Activated T-helper 1 cell treated with anti-CD3 and anti-CD28 coated beads, Interleukin-12 subunit alpha, Interleukin-12 subunit beta, Interleukin-2, Interleukin-4 antibody, amounts not matched to agents 30 ng/mL and 10 ng/mL and 1 ng/mL, durations not matched to agents 14 hours and 24 hours and 36 hours (primary cell): ENCODE measurements around the gene KLHL8. TPM values are rescaled to one million over a fixed set of nuclear protein-coding genes. Genes with fewer than 3 reads are reported as not detected.
A peak's percentile ranks its signal among the peaks of the same experiment; 100 is the strongest.
"Not testable (repeated sequence)": the region's sequence is repeated elsewhere in the genome, so short reads cannot be mapped to it uniquely, and the experiment has no call there.

ENCODE experiments used
- DNase-seq: peaks from one replicate; pipeline ENCODE4 v3.0.0; 2021; ENCODE audit warnings: low spot score
- H3K27ac Mint-ChIP-seq: one replicate; pipeline ENCODE4 v1.8.0; 2021; ENCODE audit warnings: mild to moderate bottlenecking, mixed read lengths
- H3K27me3 Mint-ChIP-seq: one replicate; pipeline ENCODE4 v1.8.0; 2022; ENCODE audit warnings: mild to moderate bottlenecking, moderate library complexity, mixed read lengths; ENCODE audit not compliant: insufficient read depth
- H3K36me3 Mint-ChIP-seq: one replicate; pipeline ENCODE4 v1.8.0; 2021; ENCODE audit warnings: low read depth, mixed read lengths
- H3K4me1 Mint-ChIP-seq: one replicate; pipeline ENCODE4 v1.8.0; 2021; ENCODE audit warnings: low read depth, mixed read lengths
- H3K4me3 Mint-ChIP-seq: one replicate; pipeline ENCODE4 v1.8.0; 2021; ENCODE audit warnings: mild to moderate bottlenecking, moderate library complexity, mixed read lengths
- H3K9me3 Mint-ChIP-seq: one replicate; pipeline ENCODE4 v1.8.0; 2021; ENCODE audit warnings: mixed read lengths
- intact Hi-C: fragments of 100-400 bp; cut with micrococcal nuclease; formaldehyde crosslinking; loops from one replicate; pipeline ENCODE4 v1.15.1; 2024
- total RNA-seq: library from RNA; stranded (reverse); gene quantifications from 2 replicates; pipeline ENCODE4 v1.2.3, GENCODE V29; 2022

Gene KLHL8
- total RNA-seq, 1 donor from 2014 or later = 15.1 TPM

- intact Hi-C loops = loop anchor here (2.0 kb wide), 1 partner anchor 229 kb away; no protein-coding TSS in a partner anchor
- no peak for DNase-seq
- peaks cover 7% of the 10 kb centered on the region for H3K4me1 Mint-ChIP-seq
- no peak overlapping the region for H3K4me3 Mint-ChIP-seq
- H3K36me3 Mint-ChIP-seq = no peaks in the 10 kb centered on the region
- H3K27ac Mint-ChIP-seq = no peak overlapping the region
- H3K27me3 Mint-ChIP-seq = no peaks in the 10 kb centered on the region
- no peaks in the 10 kb centered on the region for H3K9me3 Mint-ChIP-seq
Measured at GRCh38 chr4:87151730-87152129, 68.7 kb downstream of the KLHL8 start.

GRCh38 chr4:87150498-87151261 is 69.7 kb downstream of the KLHL8 start:
- Mint-ChIP-seq H3K36me3 (no peaks in the 10 kb centered on the region), H3K4me1 (peaks cover 7% of the 10 kb centered on the region), H3K9me3 (no peaks in the 10 kb centered on the region), H3K27me3 (no peaks in the 10 kb centered on the region), H3K4me3 (no peak overlapping the region), H3K27ac (no peak overlapping the region)
- intact Hi-C loops = loop anchor here (1.0 to 2.0 kb wide), 4 partner anchors 70 to 315 kb away; partner anchors contain the start of gene KLHL8
- peak; percentile 37 for DNase-seq

- Mint-ChIP-seq H3K36me3 (peaks cover 18% of the 10 kb centered on the region), H3K27ac (no peak overlapping the region), H3K27me3 (no peaks in the 10 kb centered on the region), H3K4me1 (peaks cover 7% of the 10 kb centered on the region), H3K4me3 (no peak overlapping the region), H3K9me3 (no peaks in the 10 kb centered on the region)
- intact Hi-C loops = no loop called here
- DNase-seq = no peak
Measured at GRCh38 chr4:87147116-87147515, 73.3 kb downstream of the KLHL8 start.

- H3K4me3 Mint-ChIP-seq, H3K27me3 Mint-ChIP-seq, H3K9me3 Mint-ChIP-seq, H3K27ac Mint-ChIP-seq, intact Hi-C loops, DNase-seq, H3K4me1 Mint-ChIP-seq: not testable (repeated sequence)
- H3K36me3 Mint-ChIP-seq = peaks cover 23% of the 10 kb centered on the region
Measured at GRCh38 chr4:87145934-87146333, 74.5 kb downstream of the KLHL8 start.

- H3K27ac Mint-ChIP-seq = no peak overlapping the region
- H3K27me3 Mint-ChIP-seq = no peaks in the 10 kb centered on the region
- no peaks in the 10 kb centered on the region for H3K9me3 Mint-ChIP-seq
- intact Hi-C loops = no loop called here
- H3K36me3 Mint-ChIP-seq = peaks cover 28% of the 10 kb centered on the region
- H3K4me3 Mint-ChIP-seq = no peak overlapping the region
- DNase-seq = no peak
- no peaks in the 10 kb centered on the region for H3K4me1 Mint-ChIP-seq
Measured at GRCh38 chr4:87144356-87144755, 76.1 kb downstream of the KLHL8 start.

GRCh38 chr4:87141428-87141827 is 79.0 kb downstream of the KLHL8 start:
- H3K4me1 Mint-ChIP-seq = no peaks in the 10 kb centered on the region
- no peak for DNase-seq
- H3K4me3 Mint-ChIP-seq = no peak overlapping the region
- no peaks in the 10 kb centered on the region for H3K27me3 Mint-ChIP-seq
- intact Hi-C loops = no loop called here
- peaks cover 39% of the 10 kb centered on the region for H3K36me3 Mint-ChIP-seq
- H3K9me3 Mint-ChIP-seq = no peaks in the 10 kb centered on the region
- no peak overlapping the region for H3K27ac Mint-ChIP-seq

- H3K4me1 Mint-ChIP-seq = no peaks in the 10 kb centered on the region
- intact Hi-C loops = no loop called here
- H3K27ac Mint-ChIP-seq = no peak overlapping the region
- DNase-seq = no peak
- H3K4me3 Mint-ChIP-seq = no peak overlapping the region
- H3K9me3 Mint-ChIP-seq = no peaks in the 10 kb centered on the region
- no peaks in the 10 kb centered on the region for H3K27me3 Mint-ChIP-seq
- peaks cover 53% of the 10 kb centered on the region for H3K36me3 Mint-ChIP-seq
Measured at GRCh38 chr4:87134122-87134521, 86.3 kb downstream of the KLHL8 start.

GRCh38 chr4:87133183-87133582 is 87.2 kb downstream of the KLHL8 start:
- DNase-seq = no peak
- no peaks in the 10 kb centered on the region for H3K27me3 Mint-ChIP-seq
- H3K27ac Mint-ChIP-seq = no peak overlapping the region
- intact Hi-C loops = no loop called here
- H3K36me3 Mint-ChIP-seq = peaks cover 56% of the 10 kb centered on the region
- H3K4me3 Mint-ChIP-seq = no peak overlapping the region
- no peaks in the 10 kb centered on the region for H3K4me1 Mint-ChIP-seq
- no peaks in the 10 kb centered on the region for H3K9me3 Mint-ChIP-seq

GRCh38 chr4:87132035-87132434 is 88.4 kb downstream of the KLHL8 start:
- DNase-seq = no peak
- H3K4me1 Mint-ChIP-seq = no peaks in the 10 kb centered on the region
- intact Hi-C loops = no loop called here
- H3K27ac Mint-ChIP-seq = no peak overlapping the region
- H3K4me3 Mint-ChIP-seq = no peak overlapping the region
- H3K9me3 Mint-ChIP-seq = no peaks in the 10 kb centered on the region
- peaks cover 58% of the 10 kb centered on the region for H3K36me3 Mint-ChIP-seq
- H3K27me3 Mint-ChIP-seq = no peaks in the 10 kb centered on the region

- Mint-ChIP-seq H3K36me3 (peaks cover 58% of the 10 kb centered on the region), H3K4me1 (no peaks in the 10 kb centered on the region), H3K4me3 (no peak overlapping the region), H3K9me3 (no peaks in the 10 kb centered on the region), H3K27ac (no peak overlapping the region), H3K27me3 (no peaks in the 10 kb centered on the region)
- intact Hi-C loops = no loop called here
- no peak for DNase-seq
Measured at GRCh38 chr4:87130985-87131703, 89.3 kb downstream of the KLHL8 start.

GRCh38 chr4:87129681-87130080 is 90.7 kb downstream of the KLHL8 start:
- no peaks in the 10 kb centered on the region for H3K27me3 Mint-ChIP-seq
- intact Hi-C loops = no loop called here
- H3K9me3 Mint-ChIP-seq = no peaks in the 10 kb centered on the region
- no peak overlapping the region for H3K27ac Mint-ChIP-seq
- peaks cover 8% of the 10 kb centered on the region for H3K4me1 Mint-ChIP-seq
- no peak overlapping the region for H3K4me3 Mint-ChIP-seq
- no peak for DNase-seq
- peaks cover 65% of the 10 kb centered on the region for H3K36me3 Mint-ChIP-seq

- intact Hi-C loops = no loop called here
- H3K27me3 Mint-ChIP-seq = no peaks in the 10 kb centered on the region
- H3K9me3 Mint-ChIP-seq = no peaks in the 10 kb centered on the region
- H3K4me1 Mint-ChIP-seq = peaks cover 8% of the 10 kb centered on the region
- no peak overlapping the region for H3K4me3 Mint-ChIP-seq
- H3K27ac Mint-ChIP-seq = no peak overlapping the region
- H3K36me3 Mint-ChIP-seq = peaks cover 57% of the 10 kb centered on the region
- DNase-seq = no peak
Measured at GRCh38 chr4:87128006-87128705, 92.3 kb downstream of the KLHL8 start.

- intact Hi-C loops = no loop called here
- Mint-ChIP-seq H3K27ac (no peak overlapping the region), H3K27me3 (no peaks in the 10 kb centered on the region)
Measured at GRCh38 chr4:87126056-87126455, 94.4 kb downstream of the KLHL8 start.

More at GRCh38 chr4:87126056-87126455, 94.4 kb downstream of the KLHL8 start:
- Mint-ChIP-seq H3K9me3 (no peaks in the 10 kb centered on the region), H3K36me3 (peaks cover 42% of the 10 kb centered on the region), H3K4me1 (peaks cover 20% of the 10 kb centered on the region), H3K4me3 (no peak overlapping the region)
- no peak for DNase-seq
